HEK293 (cell line): ENCODE results near the gene DHFR.

ENCODE experiments used
- CTCF ChIA-PET: fragments of 350-600 bp; formaldehyde crosslinking; extraction: SDS; loops from one replicate; lab custom pipeline; 2021; ENCODE audit warnings: antibody characterized with exemption; lab: Yijun Ruan, JAX
- POLR2A ChIA-PET: fragments of 300-600 bp; formaldehyde crosslinking; extraction: SDS; loops from one replicate; lab custom pipeline; 2020; ENCODE audit warnings: antibody characterized with exemption, inconsistent platforms; lab: Yijun Ruan, JAX
- H3K27ac ChIP-seq: fragments of 200-500 bp; sonication (Bioruptor generic); 2 replicates; pipeline ENCODE4 v1.5.1; 2014; ENCODE audit warnings: low read depth, low read length, control low read depth, inconsistent platforms; ENCODE audit errors: extremely low read depth
- H3K36me3 ChIP-seq, 2 experiments: fragments of 200-500 bp in 1 of 2; sonication (Bioruptor generic) in 1 of 2; 1 replicate in 1 of 2; 2 replicates in 1 of 2; pipeline ENCODE4 v1.5.1; 2014 to 2017; ENCODE audit warnings: inconsistent platforms in 2 of 2, low read length in 2 of 2; ENCODE audit not compliant: control insufficient read depth in 2 of 2, insufficient read depth in 1 of 2
- H3K4me1 ChIP-seq: fragments of 200-500 bp; sonication (Bioruptor generic); 2 replicates; pipeline ENCODE4 v1.5.1; 2014; ENCODE audit warnings: mild to moderate bottlenecking, low read length, inconsistent platforms; ENCODE audit not compliant: control insufficient read depth, insufficient read depth
- H3K4me3 ChIP-seq: 2 replicates; pipeline ENCODE4 v1.5.1; 2011; ENCODE audit warnings: low read depth, mild to moderate bottlenecking, control low read depth, low read length, moderate library complexity
- H3K9me3 ChIP-seq: fragments of 200-500 bp; sonication (Bioruptor generic); 2 replicates; pipeline ENCODE4 v1.5.1; 2014; ENCODE audit warnings: low read depth, low read length, inconsistent platforms; ENCODE audit not compliant: control insufficient read depth, insufficient read depth
- HOXC10 ChIP-seq: sonication (generic); formaldehyde crosslinking; IDR thresholded peaks from 2 replicates; pipeline ENCODE4 v1.8.1; 2023; ENCODE audit warnings: mild to moderate bottlenecking, missing genetic modification reagents
- HOXD13 ChIP-seq: sonication (generic); formaldehyde crosslinking; IDR thresholded peaks from 2 replicates; pipeline ENCODE4 v1.8.0; 2022; ENCODE audit warnings: missing genetic modification reagents, borderline replicate concordance
- SETDB1 ChIP-seq: IDR thresholded peaks from one replicate; pipeline ENCODE4 v1.6.1; 2017; ENCODE audit warnings: mild to moderate bottlenecking, low read length, moderate library complexity, mixed read lengths; ENCODE audit not compliant: insufficient read length
- YY1 ChIP-seq: fragments of 450-650 bp; formaldehyde crosslinking; IDR thresholded peaks from 2 replicates; pipeline ENCODE4 v1.5.1; 2018; ENCODE audit warnings: missing biosample characterization, missing genetic modification characterization
- ZBTB17 ChIP-seq: fragments of 450-650 bp; formaldehyde crosslinking; IDR thresholded peaks from 2 replicates; pipeline ENCODE4 v1.5.1; 2016; ENCODE audit warnings: missing biosample characterization, missing genetic modification characterization
- ZFP37 ChIP-seq: fragments of 450-650 bp; formaldehyde crosslinking; IDR thresholded peaks from 2 replicates; pipeline ENCODE4 v1.5.1; 2016; ENCODE audit warnings: missing biosample characterization, missing genetic modification characterization
- ZNF169 ChIP-seq: fragments of 450-650 bp; formaldehyde crosslinking; IDR thresholded peaks from 2 replicates; pipeline ENCODE4 v1.5.1; 2016; ENCODE audit warnings: missing biosample characterization, missing genetic modification characterization
- ZNF174 ChIP-seq: fragments of 450-650 bp; formaldehyde crosslinking; IDR thresholded peaks from 2 replicates; pipeline ENCODE4 v1.5.0; 2017; ENCODE audit warnings: missing biosample characterization, mild to moderate bottlenecking, missing genetic modification characterization
- ZNF211 ChIP-seq: fragments of 450-650 bp; formaldehyde crosslinking; IDR thresholded peaks from 2 replicates; pipeline ENCODE4 v1.5.1; 2016; ENCODE audit warnings: low read depth, missing biosample characterization, missing genetic modification characterization
- ZNF23 ChIP-seq: fragments of 450-650 bp; formaldehyde crosslinking; IDR thresholded peaks from 2 replicates; pipeline ENCODE4 v1.5.1; 2016; ENCODE audit warnings: missing biosample characterization, missing genetic modification characterization, borderline replicate concordance
- ZNF24 ChIP-seq: fragments of 450-650 bp; formaldehyde crosslinking; IDR thresholded peaks from 2 replicates; pipeline ENCODE4 v1.5.1; 2016; ENCODE audit warnings: missing biosample characterization, missing genetic modification characterization
- ZNF501 ChIP-seq: fragments of 450-650 bp; formaldehyde crosslinking; IDR thresholded peaks from 2 replicates; pipeline ENCODE4 v1.5.1; 2016; ENCODE audit warnings: missing biosample characterization, missing genetic modification characterization
- ZNF544 ChIP-seq: fragments of 450-650 bp; formaldehyde crosslinking; IDR thresholded peaks from 2 replicates; pipeline ENCODE4 v1.5.0; 2017; ENCODE audit warnings: missing biosample characterization, missing genetic modification characterization
- ZNF555 ChIP-seq: fragments of 450-650 bp; formaldehyde crosslinking; conservative IDR thresholded peaks from 2 replicates; pipeline ENCODE4 v1.5.1; 2017; ENCODE audit warnings: missing biosample characterization, mild to moderate bottlenecking, missing genetic modification characterization, inconsistent platforms
- ZNF585B ChIP-seq: fragments of 450-650 bp; formaldehyde crosslinking; IDR thresholded peaks from 2 replicates; pipeline ENCODE4 v1.5.1; 2016; ENCODE audit warnings: missing biosample characterization, missing genetic modification characterization
- ZNF610 ChIP-seq: fragments of 450-650 bp; formaldehyde crosslinking; IDR thresholded peaks from 2 replicates; pipeline ENCODE4 v1.5.1; 2016; ENCODE audit warnings: missing biosample characterization, missing genetic modification characterization, borderline replicate concordance
- ZNF654 ChIP-seq: fragments of 450-650 bp; formaldehyde crosslinking; IDR thresholded peaks from 2 replicates; pipeline ENCODE4 v1.5.1; 2016; ENCODE audit warnings: low read depth, missing biosample characterization, missing genetic modification characterization
- ZNF660 ChIP-seq: fragments of 450-650 bp; IDR thresholded peaks from 2 replicates; pipeline ENCODE4 v1.5.1; 2018; ENCODE audit warnings: missing biosample characterization, mild to moderate bottlenecking, missing genetic modification characterization
- TF ChIP-seq, protein P1 (sequence below): fragments of 450-650 bp; formaldehyde crosslinking; IDR thresholded peaks from 2 replicates; pipeline ENCODE4 v1.5.1; 2016; ENCODE audit warnings: missing biosample characterization, missing genetic modification characterization
- TF ChIP-seq, protein P2 (sequence below): fragments of 450-650 bp; formaldehyde crosslinking; IDR thresholded peaks from 2 replicates; pipeline ENCODE4 v1.5.1; 2016; ENCODE audit warnings: missing biosample characterization, missing genetic modification characterization
- TF ChIP-seq, protein P3 (sequence below): fragments of 450-650 bp; IDR thresholded peaks from 2 replicates; pipeline ENCODE4 v1.5.1; 2018; ENCODE audit warnings: missing biosample characterization, mild to moderate bottlenecking, missing genetic modification characterization
- TF ChIP-seq, protein P4 (sequence below): fragments of 450-650 bp; formaldehyde crosslinking; IDR thresholded peaks from 2 replicates; pipeline ENCODE4 v1.5.1; 2016; ENCODE audit warnings: missing biosample characterization, missing genetic modification characterization

DHFR gene

DNA sequence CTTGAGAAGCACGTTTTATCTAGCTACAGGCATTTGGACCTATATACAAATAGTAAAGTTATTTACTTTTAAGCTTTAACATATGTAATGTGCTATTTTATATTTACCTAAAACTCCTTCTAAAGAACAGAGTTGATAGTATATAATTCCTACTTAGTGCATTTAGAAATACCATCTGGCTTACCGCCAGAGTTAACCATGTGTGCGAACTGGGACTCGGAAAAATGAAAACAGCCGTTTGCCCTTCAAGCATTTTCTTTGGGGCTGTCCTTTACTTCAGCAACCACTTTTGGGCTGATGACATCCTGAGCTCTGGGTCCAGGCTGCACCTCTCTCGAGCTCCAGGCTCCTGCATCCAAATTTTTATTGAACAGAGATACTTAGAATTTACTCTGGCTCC is 21.9 kb upstream of the DHFR start:
- POLR2A ChIA-PET: no interaction called here
- TF ChIP-seq, protein P1, sequence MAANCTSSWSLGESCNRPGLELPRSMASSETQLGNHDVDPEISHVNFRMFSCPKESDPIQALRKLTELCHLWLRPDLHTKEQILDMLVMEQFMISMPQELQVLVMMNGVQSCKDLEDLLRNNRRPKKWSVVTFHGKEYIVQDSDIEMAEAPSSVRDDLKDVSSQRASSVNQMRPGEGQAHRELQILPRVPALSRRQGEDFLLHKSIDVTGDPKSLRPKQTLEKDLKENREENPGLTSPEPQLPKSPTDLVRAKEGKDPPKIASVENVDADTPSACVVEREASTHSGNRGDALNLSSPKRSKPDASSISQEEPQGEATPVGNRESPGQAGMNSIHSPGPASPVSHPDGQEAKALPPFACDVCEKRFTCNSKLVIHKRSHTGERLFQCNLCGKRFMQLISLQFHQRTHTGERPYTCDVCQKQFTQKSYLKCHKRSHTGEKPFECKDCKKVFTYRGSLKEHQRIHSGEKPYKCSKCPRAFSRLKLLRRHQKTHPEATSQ (tag by site-specific recombination): no peak
- no peak for TF ChIP-seq ZNF211 (tag by site-specific recombination)
- no peak for TF ChIP-seq ZNF501
- no peak for TF ChIP-seq ZNF23 (tag by site-specific recombination)
- no peak for TF ChIP-seq ZNF555 (tag by site-specific recombination)
- TF ChIP-seq, protein P2, sequence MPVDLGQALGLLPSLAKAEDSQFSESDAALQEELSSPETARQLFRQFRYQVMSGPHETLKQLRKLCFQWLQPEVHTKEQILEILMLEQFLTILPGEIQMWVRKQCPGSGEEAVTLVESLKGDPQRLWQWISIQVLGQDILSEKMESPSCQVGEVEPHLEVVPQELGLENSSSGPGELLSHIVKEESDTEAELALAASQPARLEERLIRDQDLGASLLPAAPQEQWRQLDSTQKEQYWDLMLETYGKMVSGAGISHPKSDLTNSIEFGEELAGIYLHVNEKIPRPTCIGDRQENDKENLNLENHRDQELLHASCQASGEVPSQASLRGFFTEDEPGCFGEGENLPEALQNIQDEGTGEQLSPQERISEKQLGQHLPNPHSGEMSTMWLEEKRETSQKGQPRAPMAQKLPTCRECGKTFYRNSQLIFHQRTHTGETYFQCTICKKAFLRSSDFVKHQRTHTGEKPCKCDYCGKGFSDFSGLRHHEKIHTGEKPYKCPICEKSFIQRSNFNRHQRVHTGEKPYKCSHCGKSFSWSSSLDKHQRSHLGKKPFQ (tag by site-specific recombination): no peak
- TF ChIP-seq SETDB1: no peak
- no peak for TF ChIP-seq ZNF174
- no peak for TF ChIP-seq HOXD13 (CRISPR knock-in tag)
- no peak for TF ChIP-seq ZBTB17 (tag by site-specific recombination)
- TF ChIP-seq, protein P3, sequence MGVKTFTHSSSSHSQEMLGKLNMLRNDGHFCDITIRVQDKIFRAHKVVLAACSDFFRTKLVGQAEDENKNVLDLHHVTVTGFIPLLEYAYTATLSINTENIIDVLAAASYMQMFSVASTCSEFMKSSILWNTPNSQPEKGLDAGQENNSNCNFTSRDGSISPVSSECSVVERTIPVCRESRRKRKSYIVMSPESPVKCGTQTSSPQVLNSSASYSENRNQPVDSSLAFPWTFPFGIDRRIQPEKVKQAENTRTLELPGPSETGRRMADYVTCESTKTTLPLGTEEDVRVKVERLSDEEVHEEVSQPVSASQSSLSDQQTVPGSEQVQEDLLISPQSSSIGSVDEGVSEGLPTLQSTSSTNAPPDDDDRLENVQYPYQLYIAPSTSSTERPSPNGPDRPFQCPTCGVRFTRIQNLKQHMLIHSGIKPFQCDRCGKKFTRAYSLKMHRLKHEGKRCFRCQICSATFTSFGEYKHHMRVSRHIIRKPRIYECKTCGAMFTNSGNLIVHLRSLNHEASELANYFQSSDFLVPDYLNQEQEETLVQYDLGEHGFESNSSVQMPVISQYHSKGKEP (tag by site-specific recombination): no peak
- TF ChIP-seq, all 188 proteins: peak for 0
- CTCF ChIA-PET: interaction anchor here (1.6 kb wide), 1 partner anchor 10 kb away, joined by 4 read pairs; no protein-coding TSS in a partner anchor
- Histone ChIP-seq H3K4me3 (no peak overlapping the region), H3K9me3 (no peaks in the 10 kb centered on the region), H3K36me3 (peaks cover 45 to 62% of the 10 kb centered on the region in 2 experiments), H3K27ac (no peak overlapping the region), H3K4me1 (no peaks in the 10 kb centered on the region)

DNA sequence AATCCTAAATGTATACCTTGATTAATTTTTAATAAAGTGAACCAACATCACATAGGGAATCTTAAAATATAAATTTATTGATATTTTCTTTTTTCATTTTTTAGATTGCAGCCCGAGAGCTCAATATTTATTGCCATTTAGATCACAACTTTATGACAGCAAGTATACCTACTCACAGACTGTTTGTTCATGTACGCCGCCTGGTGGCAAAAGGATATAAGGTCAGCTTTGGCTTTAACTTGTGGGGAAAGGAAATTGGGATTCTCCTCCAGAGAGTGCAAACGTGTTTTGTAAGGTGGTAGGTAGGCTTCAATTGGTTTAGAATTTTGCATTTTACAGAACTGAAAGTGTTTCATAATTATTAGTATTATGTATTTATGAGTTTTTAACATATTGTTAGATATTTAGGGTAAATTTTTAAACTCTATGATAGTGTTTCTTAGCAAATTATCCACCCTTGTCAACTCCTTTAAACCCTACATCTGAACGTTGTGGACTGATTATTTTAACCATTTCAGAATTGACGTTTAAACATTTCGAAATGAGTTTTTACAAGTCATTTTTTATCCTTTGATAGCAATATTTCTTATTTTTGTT is 17.5 kb upstream of the DHFR start:
- peaks cover 35 to 67% of the 10 kb centered on the region in 2 experiments for H3K36me3 ChIP-seq
- TF ChIP-seq ZNF544 (tag by site-specific recombination) (no peak), SETDB1 (no peak), HOXC10 (CRISPR knock-in tag) (no peak), ZNF585B (tag by site-specific recombination) (no peak), ZNF24 (tag by site-specific recombination) (no peak), ZNF169 (tag by site-specific recombination) (no peak), ZFP37 (peak; percentile 41; the same call in 1 of the 2 replicates), ZNF654 (tag by site-specific recombination) (peak; percentile 78), ZNF610 (tag by site-specific recombination) (no peak), ZNF660 (tag by site-specific recombination) (0 out of 2 replicates have a peak, but pooled peaks have one; percentile 42), YY1 (no peak)
- TF ChIP-seq, protein P4, sequence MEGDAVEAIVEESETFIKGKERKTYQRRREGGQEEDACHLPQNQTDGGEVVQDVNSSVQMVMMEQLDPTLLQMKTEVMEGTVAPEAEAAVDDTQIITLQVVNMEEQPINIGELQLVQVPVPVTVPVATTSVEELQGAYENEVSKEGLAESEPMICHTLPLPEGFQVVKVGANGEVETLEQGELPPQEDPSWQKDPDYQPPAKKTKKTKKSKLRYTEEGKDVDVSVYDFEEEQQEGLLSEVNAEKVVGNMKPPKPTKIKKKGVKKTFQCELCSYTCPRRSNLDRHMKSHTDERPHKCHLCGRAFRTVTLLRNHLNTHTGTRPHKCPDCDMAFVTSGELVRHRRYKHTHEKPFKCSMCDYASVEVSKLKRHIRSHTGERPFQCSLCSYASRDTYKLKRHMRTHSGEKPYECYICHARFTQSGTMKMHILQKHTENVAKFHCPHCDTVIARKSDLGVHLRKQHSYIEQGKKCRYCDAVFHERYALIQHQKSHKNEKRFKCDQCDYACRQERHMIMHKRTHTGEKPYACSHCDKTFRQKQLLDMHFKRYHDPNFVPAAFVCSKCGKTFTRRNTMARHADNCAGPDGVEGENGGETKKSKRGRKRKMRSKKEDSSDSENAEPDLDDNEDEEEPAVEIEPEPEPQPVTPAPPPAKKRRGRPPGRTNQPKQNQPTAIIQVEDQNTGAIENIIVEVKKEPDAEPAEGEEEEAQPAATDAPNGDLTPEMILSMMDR (tag by site-specific recombination): peak; percentile 40; the same call in 1 of the 2 replicates
- TF ChIP-seq, all 188 proteins: peak for 4
- H3K27ac ChIP-seq: no peak overlapping the region
- H3K4me3 ChIP-seq: no peak overlapping the region
- CTCF ChIA-PET: interaction anchor here (0.5 to 2.4 kb wide), 24 partner anchors 8 to 1537 kb away, joined by 3 to 22 read pairs (median 4); partner anchors contain the start of gene ZFYVE16
- POLR2A ChIA-PET: interaction anchor here (1.4 kb wide), 1 partner anchor 184 kb away, joined by 3 read pairs; the partner anchor contains the start of gene FAM151B
- no peaks in the 10 kb centered on the region for H3K9me3 ChIP-seq
- no peaks in the 10 kb centered on the region for H3K4me1 ChIP-seq
